Cardiac muscle cell (in vitro differentiated cells and primary cell): Measurements from ENCODE around the gene CEP170B. TPM values are rescaled to one million over a fixed set of nuclear protein-coding genes. Genes with fewer than 3 reads are reported as not detected.
"Not testable (repeated sequence)": the region's sequence is repeated elsewhere in the genome, so short reads cannot be mapped to it uniquely, and the experiment has no call there.

Source experiments
- DNase-seq, 2 donors: peaks; one replicate each; pipeline versions ENCODE4 v3.0.0 to v3.0.0-alpha.2; 2010 to 2017; ENCODE audit warnings: low read depth in 1 of 2, low spot score in 1 of 2
- H3K27ac ChIP-seq: fragments of 200-600 bp; sonication (generic); 2 replicates; pipeline ENCODE4 v1.5.1; 2016
- H3K27me3 ChIP-seq: fragments of 200-600 bp; sonication (generic); 2 replicates; pipeline ENCODE4 v1.6.0; 2016; ENCODE audit warnings: control low read depth
- H3K36me3 ChIP-seq: fragments of 200-600 bp; sonication (generic); 2 replicates; pipeline ENCODE4 v1.5.1; 2016; ENCODE audit warnings: control low read depth
- H3K4me1 ChIP-seq: fragments of 200-600 bp; sonication (generic); 2 replicates; pipeline ENCODE4 v1.8.1; 2017; ENCODE audit warnings: low read depth, mild to moderate bottlenecking, mixed run types
- H3K4me3 ChIP-seq: fragments of 200-600 bp; sonication (generic); 2 replicates; pipeline ENCODE4 v1.5.1; 2016; ENCODE audit warnings: mild to moderate bottlenecking
- H3K9me3 ChIP-seq: fragments of 200-600 bp; sonication (generic); 2 replicates; pipeline ENCODE4 v1.5.1; 2017; ENCODE audit warnings: low read depth, mild to moderate bottlenecking, control low read depth
- polyA plus RNA-seq: library from polyadenylated mRNA; unstranded; fragments of >200 nt; fragmentation: Nextera tagmentation; extraction: Ambion mirVana; gene quantifications from 2 replicates; pipeline ENCODE4 v1.2.1, GENCODE V29; 2016
- total RNA-seq: library from RNA; depleted of rRNA; stranded (reverse); fragments of >200 nt; gene quantifications from 2 replicates; pipeline ENCODE4 v1.2.3, GENCODE V29; 2016
- TF ChIP-seq, protein P1 (sequence below): IDR thresholded peaks from 2 replicates; pipeline ENCODE4 v1.5.1; 2012; ENCODE audit warnings: low read depth, mild to moderate bottlenecking, low read length

Gene CEP170B
- total and polyA plus RNA-seq, 2 experiments from 2014 or later = 8.3 to 39.5 TPM

DNA sequence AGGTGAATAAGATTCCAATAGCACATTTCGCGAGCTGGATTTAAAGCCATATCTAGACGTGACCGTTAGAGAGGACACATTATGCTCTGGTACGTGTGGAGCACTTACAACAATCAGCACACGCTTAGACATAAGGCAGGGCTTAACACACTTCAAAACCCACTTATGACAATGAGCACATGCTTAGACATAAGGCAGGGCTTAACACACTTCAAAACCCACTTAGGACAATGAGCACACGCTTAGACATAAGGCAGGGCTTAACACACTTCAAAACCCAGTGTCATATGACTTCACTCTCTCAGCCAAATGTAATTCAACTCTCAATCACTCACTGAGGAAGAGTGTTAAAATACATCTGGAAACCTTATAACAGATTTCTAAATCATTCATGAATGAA is 48.4 kb downstream of the CEP170B start:
- Histone ChIP-seq H3K27ac (no peak overlapping the region), H3K4me1 (no peaks in the 10 kb centered on the region), H3K4me3 (no peak overlapping the region), H3K36me3 (no peaks in the 10 kb centered on the region), H3K27me3 (no peaks in the 10 kb centered on the region), H3K9me3 (no peaks in the 10 kb centered on the region)
- peak in 1 of 2 donors; percentile 67 for DNase-seq
- TF ChIP-seq, protein P1, sequence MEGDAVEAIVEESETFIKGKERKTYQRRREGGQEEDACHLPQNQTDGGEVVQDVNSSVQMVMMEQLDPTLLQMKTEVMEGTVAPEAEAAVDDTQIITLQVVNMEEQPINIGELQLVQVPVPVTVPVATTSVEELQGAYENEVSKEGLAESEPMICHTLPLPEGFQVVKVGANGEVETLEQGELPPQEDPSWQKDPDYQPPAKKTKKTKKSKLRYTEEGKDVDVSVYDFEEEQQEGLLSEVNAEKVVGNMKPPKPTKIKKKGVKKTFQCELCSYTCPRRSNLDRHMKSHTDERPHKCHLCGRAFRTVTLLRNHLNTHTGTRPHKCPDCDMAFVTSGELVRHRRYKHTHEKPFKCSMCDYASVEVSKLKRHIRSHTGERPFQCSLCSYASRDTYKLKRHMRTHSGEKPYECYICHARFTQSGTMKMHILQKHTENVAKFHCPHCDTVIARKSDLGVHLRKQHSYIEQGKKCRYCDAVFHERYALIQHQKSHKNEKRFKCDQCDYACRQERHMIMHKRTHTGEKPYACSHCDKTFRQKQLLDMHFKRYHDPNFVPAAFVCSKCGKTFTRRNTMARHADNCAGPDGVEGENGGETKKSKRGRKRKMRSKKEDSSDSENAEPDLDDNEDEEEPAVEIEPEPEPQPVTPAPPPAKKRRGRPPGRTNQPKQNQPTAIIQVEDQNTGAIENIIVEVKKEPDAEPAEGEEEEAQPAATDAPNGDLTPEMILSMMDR = no peak

DNA sequence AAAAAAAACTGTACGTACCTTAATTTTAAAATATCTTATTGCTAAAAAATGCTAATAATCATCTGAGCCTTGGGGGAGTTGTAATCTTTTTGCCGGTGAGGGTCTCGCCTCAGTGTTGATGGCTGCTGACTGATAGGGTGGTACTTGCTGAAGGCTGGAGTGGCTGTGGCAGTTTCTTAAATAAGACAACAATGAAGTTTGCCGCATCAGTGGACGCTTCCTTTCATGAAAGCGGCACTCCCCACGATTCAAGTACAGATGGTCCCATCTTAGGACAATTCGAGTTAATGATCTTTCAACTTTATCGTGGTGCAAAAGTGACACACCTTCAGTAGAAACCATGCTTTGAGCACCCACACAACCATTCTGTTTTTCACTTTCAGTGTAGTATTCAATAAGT is 52.0 kb downstream of the CEP170B start:
- TF ChIP-seq, protein P1 = no peak
- no peaks in the 10 kb centered on the region for H3K36me3 ChIP-seq
- no peak for DNase-seq
- no peaks in the 10 kb centered on the region for H3K27me3 ChIP-seq
- no peaks in the 10 kb centered on the region for H3K4me1 ChIP-seq
- no peak overlapping the region for H3K27ac ChIP-seq
- no peaks in the 10 kb centered on the region for H3K9me3 ChIP-seq
- H3K4me3 ChIP-seq = no peak overlapping the region

DNA sequence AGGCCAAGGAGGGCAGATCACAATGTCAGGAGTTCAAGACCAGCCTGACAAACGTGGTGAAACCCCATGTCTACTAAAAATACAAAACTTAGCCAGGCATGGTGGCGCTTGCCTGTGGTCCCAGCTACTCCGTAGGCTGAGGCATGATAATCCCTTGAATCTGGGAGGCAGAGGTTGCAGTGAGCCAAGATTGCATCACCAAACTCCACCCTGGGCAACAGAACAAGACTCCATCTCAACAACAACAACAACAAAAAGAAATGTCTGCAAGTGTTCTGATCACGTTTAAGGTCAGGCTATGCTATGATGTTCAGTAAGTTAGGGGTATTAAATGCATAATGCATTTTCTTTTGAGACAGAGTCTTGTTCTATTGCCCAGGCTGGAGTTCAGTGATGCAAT is 52.9 kb downstream of the CEP170B start:
- no peak for DNase-seq
- Histone ChIP-seq H3K27me3 (no peaks in the 10 kb centered on the region), H3K36me3 (no peaks in the 10 kb centered on the region), H3K4me3 (no peak overlapping the region), H3K9me3 (no peaks in the 10 kb centered on the region), H3K27ac (no peak overlapping the region), H3K4me1 (no peaks in the 10 kb centered on the region)
- TF ChIP-seq, protein P1 = no peak

DNA sequence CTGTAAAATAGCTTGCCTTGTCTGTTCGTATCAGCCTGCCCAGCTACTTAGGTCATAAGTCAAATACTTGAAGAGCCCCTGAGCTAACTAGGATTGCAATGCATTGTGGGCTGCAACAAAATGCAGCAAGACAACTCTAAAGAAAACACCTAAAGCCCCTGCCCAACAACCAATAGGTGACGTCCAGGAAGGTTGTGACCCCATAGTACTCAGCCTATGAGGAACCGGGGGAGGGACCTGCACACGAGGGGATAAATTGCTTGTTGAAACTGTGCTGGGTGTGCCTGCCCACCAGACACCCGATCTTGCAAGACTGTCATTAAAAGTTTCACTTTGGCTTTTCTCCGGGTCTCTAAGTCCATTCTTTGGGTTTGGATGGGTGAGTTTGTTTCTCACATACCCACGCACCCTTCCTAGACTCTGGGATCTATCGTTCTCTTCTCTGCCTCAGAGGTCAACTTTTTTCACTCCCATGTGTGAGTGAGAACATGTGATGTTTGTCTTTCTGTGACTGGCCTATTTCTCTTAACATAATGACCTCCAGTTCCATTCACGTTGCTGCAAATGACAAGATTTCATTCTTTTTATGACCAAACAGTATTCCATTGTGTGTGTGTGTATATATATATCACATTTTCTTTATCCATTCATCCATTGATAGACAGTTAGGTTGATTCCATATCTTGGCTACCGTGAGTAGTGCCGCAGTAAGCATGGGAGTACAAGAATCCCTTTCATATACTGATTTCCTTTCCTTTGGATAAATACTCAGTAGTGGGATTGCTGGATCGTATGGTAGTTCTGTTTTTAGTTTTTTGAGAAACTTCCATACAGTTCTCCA is 54.3 kb downstream of the CEP170B start:
- H3K36me3 ChIP-seq, H3K4me1 ChIP-seq, DNase-seq, H3K27me3 ChIP-seq, H3K4me3 ChIP-seq, H3K9me3 ChIP-seq, H3K27ac ChIP-seq: not testable (repeated sequence)

DNA sequence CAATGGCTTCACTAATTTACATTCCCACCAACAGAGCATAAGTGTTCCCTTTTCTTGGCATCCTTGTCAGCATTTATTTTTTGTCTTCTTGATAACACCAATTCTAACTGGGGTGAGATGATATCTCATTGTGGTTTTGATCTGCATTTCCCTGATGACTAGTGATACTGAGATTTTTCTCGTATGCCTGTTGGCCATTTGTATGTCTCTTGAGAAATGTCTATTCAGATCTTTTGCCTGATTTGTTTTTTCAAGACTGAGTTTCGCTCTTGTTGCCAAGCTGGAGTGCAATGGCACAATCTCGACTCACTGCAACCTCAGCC is 54.9 kb downstream of the CEP170B start:
- H3K4me1 ChIP-seq = no peaks in the 10 kb centered on the region
- H3K9me3 ChIP-seq = no peaks in the 10 kb centered on the region
- no peak overlapping the region for H3K4me3 ChIP-seq
- H3K36me3 ChIP-seq = no peaks in the 10 kb centered on the region
- H3K27ac ChIP-seq = no peak overlapping the region
- H3K27me3 ChIP-seq = no peaks in the 10 kb centered on the region
- TF ChIP-seq, protein P1 = no peak
- no peak for DNase-seq

DNA sequence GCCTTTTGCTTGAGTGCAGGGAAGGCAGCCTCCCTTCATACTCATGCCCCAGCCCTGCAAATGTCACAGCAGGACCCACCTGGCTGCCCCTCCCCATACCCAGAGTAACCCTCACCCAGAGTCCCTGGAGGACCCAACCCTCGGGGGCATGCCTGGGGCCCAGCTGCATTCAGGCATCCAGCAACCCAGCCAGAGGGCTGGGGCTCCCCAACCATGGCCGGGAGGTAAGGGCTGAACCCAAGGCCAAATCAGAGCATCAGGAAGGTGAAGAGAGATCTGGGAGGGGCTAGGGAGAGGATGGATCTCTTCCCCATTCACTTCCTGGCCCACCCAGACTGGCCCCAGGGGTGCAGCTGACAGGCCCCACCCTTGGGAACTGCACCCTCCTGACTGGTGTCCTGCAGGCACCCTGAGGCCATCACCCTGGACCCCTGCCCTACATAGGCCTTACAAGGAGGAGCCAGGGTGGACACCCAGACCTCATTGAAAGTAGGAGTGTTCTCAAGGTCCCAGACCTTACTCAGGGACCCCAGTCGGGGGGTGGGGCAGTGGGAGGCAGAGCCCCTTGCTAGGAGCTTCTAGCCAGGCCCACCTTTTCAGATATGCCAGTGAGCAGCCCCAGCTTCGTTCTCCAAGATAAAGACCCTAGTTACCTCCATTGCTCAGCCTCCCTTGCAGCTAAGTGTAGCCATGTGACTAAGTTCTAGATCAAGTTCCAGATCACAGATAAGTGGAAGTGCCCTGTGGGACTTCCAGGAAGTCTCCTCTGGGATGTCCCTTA is 58.8 kb downstream of the CEP170B start:
- Histone ChIP-seq H3K9me3 (no peaks in the 10 kb centered on the region), H3K36me3 (no peaks in the 10 kb centered on the region), H3K4me3 (no peak overlapping the region), H3K4me1 (peaks cover 27% of the 10 kb centered on the region), H3K27me3 (no peaks in the 10 kb centered on the region), H3K27ac (no peak overlapping the region)
- TF ChIP-seq, protein P1 = no peak
- DNase-seq = no peak
